HG02943 (cell line): ENCODE measurements around the gene VWA5B2.

ENCODE experiments used
- ATAC-seq: cut with Tn5 transposase; IDR thresholded peaks from one replicate; pipeline ENCODE4 v1.9.1; 2021; ENCODE audit warnings: mild to moderate bottlenecking, low read depth, moderate library complexity; ENCODE audit not compliant: unreplicated experiment

The VWA5B2 gene

GRCh38 chr3:184222521-184222920 lies 6.9 kb upstream of the VWA5B2 start:
- ATAC-seq, result no peak

GRCh38 chr3:184223946-184224345 lies 5.4 kb upstream of the VWA5B2 start:
- ATAC-seq, result no peak

- no peak for ATAC-seq
Measured at GRCh38 chr3:184227481-184227935, 1.9 kb upstream of the VWA5B2 start.

GRCh38 chr3:184228376-184229137 lies 828 bp upstream of the VWA5B2 start:
- no peak for ATAC-seq

GRCh38 chr3:184230081-184230602 lies 757 bp downstream of the VWA5B2 start:
- ATAC-seq, result no peak

- no peak for ATAC-seq
Measured at GRCh38 chr3:184230603-184231528, 1.5 kb downstream of the VWA5B2 start.

- ATAC-seq, result no peak
Measured at GRCh38 chr3:184231671-184232070, 2.3 kb downstream of the VWA5B2 start.

- ATAC-seq, result no peak
Measured at GRCh38 chr3:184233127-184233843, 3.9 kb downstream of the VWA5B2 start.

- no peak for ATAC-seq
Measured at GRCh38 chr3:184234224-184234623, 4.8 kb downstream of the VWA5B2 start.

- no peak for ATAC-seq
Measured at GRCh38 chr3:184234671-184235380, 5.4 kb downstream of the VWA5B2 start.

GRCh38 chr3:184235381-184236032 lies 6.1 kb downstream of the VWA5B2 start:
- ATAC-seq, result no peak

GRCh38 chr3:184236033-184236410 lies 6.6 kb downstream of the VWA5B2 start:
- ATAC-seq, result no peak

- ATAC-seq, result no peak
Measured at GRCh38 chr3:184236636-184237035, 7.3 kb downstream of the VWA5B2 start.

- no peak for ATAC-seq
Measured at GRCh38 chr3:184237211-184237610, 7.8 kb downstream of the VWA5B2 start.

- ATAC-seq, result no peak
Measured at GRCh38 chr3:184237807-184238206, 8.4 kb downstream of the VWA5B2 start.

GRCh38 chr3:184238246-184238818 lies 8.9 kb downstream of the VWA5B2 start:
- ATAC-seq, result no peak

GRCh38 chr3:184239221-184239620 lies 9.8 kb downstream of the VWA5B2 start:
- ATAC-seq, result no peak

GRCh38 chr3:184239708-184240107 lies 10.3 kb downstream of the VWA5B2 start:
- no peak for ATAC-seq
